C4-2B (cell line): ENCODE measurements around the gene CLIC2.

Experiments used
- ZFX ChIP-seq: fragments of 450-650 bp; IDR thresholded peaks from 2 replicates; pipeline ENCODE4 v1.6.1; 2017
- TF ChIP-seq, protein P1 (sequence below): fragments of 450-650 bp; conservative IDR thresholded peaks from 2 replicates; pipeline ENCODE4 v1.5.1; 2017; ENCODE audit warnings: mild to moderate bottlenecking

DNA sequence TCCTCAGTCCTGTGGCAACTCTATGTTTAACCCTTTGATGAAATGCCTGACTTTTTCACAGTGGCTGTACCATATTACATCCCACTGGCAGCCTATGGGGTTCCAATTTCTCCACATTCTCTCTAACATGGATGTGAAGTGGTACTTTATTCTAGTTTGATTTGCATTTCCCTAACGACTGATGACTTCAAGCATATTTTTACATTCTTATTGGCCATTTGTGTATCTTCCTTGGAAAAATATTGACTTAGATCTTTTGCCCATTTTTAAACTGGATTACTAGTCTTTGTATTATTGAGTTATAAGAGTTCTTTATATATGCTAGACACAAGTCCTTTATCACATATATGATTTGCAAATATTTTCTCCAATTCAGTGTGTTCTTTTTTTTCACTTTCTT is 68.0 kb downstream of the CLIC2 start:
- TF ChIP-seq, protein P1, sequence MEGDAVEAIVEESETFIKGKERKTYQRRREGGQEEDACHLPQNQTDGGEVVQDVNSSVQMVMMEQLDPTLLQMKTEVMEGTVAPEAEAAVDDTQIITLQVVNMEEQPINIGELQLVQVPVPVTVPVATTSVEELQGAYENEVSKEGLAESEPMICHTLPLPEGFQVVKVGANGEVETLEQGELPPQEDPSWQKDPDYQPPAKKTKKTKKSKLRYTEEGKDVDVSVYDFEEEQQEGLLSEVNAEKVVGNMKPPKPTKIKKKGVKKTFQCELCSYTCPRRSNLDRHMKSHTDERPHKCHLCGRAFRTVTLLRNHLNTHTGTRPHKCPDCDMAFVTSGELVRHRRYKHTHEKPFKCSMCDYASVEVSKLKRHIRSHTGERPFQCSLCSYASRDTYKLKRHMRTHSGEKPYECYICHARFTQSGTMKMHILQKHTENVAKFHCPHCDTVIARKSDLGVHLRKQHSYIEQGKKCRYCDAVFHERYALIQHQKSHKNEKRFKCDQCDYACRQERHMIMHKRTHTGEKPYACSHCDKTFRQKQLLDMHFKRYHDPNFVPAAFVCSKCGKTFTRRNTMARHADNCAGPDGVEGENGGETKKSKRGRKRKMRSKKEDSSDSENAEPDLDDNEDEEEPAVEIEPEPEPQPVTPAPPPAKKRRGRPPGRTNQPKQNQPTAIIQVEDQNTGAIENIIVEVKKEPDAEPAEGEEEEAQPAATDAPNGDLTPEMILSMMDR = no peak
- no peak for TF ChIP-seq ZFX
